NT2/D1 (cell line): ENCODE data around the gene EMP2.

Experiments
- SUZ12 ChIP-seq: IDR thresholded peaks from 2 replicates; pipeline ENCODE4 v1.6.1; 2011; ENCODE audit not compliant: insufficient read length, insufficient read depth; ENCODE audit errors: extremely low read depth
- ZNF274 ChIP-seq: IDR thresholded peaks from 2 replicates; pipeline ENCODE4 v1.6.1; 2011; ENCODE audit warnings: mild to moderate bottlenecking, low read depth, low read length

DNA sequence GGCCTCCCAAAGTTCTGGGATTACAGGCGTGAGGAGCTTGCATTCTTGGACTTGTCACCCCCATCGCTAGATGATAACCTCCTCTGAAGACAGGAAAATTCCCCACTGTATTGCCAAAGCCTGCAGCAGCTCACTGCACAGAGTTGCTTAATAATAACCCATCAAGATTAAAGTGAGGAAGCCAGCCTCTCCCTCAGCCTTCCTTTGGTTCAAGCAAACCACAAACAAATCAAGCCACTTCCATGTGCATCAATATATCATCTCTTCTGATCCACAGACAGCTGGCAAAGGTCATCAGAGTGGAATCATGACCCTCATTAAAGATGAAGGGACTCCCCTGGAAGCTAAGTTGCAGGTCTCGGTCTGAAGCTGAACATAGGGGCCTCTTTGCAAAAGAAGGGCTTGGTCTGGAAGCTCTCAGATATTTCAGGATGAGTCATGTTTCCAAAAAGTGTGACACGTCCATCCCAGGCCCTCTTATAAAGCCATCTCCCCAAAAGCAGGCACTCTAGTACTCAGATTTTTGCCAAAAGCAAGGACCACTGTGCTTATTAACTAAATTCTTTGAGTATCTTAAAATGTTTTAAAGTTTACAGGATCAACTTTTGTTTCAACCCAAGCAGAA lies 4.8 kb downstream of the EMP2 start:
- no peak for TF ChIP-seq ZNF274
- no peak for TF ChIP-seq SUZ12
